Activated CD8-positive, alpha-beta memory T cell treated with anti-CD3 and anti-CD28 coated beads, Interleukin-2, amount 10 ng/mL, durations not matched to agents 7 days and 5 days (primary cell): ENCODE results near the gene ABCA10. TPM values are rescaled to one million over a fixed set of nuclear protein-coding genes. Genes with fewer than 3 reads are reported as not detected.

Experiments used
- ATAC-seq: fragments of 150-1000 bp; cut with Tn5 transposase; one replicate; pipeline ENCODE4 v1.10.0; 2021; ENCODE audit warnings: moderate library complexity
- CTCF ChIA-PET: fragments of 350-600 bp; sonication (Branson Sonifier 250); formaldehyde crosslinking; loops from one replicate; lab custom pipeline; 2021; ENCODE audit warnings: antibody characterized with exemption; lab: Charles Lee
- DNase-seq: peaks from one replicate; pipeline ENCODE4 v3.0.0-alpha.2; 2020
- H3K27ac Mint-ChIP-seq: one replicate; pipeline ENCODE4 v1.8.0; 2021; ENCODE audit warnings: mild to moderate bottlenecking, mixed read lengths
- H3K27me3 Mint-ChIP-seq: one replicate; pipeline ENCODE4 v1.8.0; 2021; ENCODE audit warnings: mixed read lengths
- H3K36me3 Mint-ChIP-seq: one replicate; pipeline ENCODE4 v1.8.0; 2021; ENCODE audit warnings: mild to moderate bottlenecking, mixed read lengths
- H3K4me1 Mint-ChIP-seq: one replicate; pipeline ENCODE4 v1.8.0; 2021; ENCODE audit warnings: mixed read lengths
- H3K4me3 Mint-ChIP-seq: one replicate; pipeline ENCODE4 v1.8.0; 2021; ENCODE audit warnings: mild to moderate bottlenecking, moderate library complexity, mixed read lengths
- H3K9me3 Mint-ChIP-seq: one replicate; pipeline ENCODE4 v1.8.0; 2022; ENCODE audit warnings: low read depth, mixed read lengths
- total RNA-seq, 2 experiments: library from RNA; stranded (reverse); gene quantifications; one replicate each; pipeline ENCODE4 v1.2.3, GENCODE V29; 2021

The ABCA10 gene
- total RNA-seq, 2 experiments from 2014 or later = 0.33 to 0.82 TPM

DNA sequence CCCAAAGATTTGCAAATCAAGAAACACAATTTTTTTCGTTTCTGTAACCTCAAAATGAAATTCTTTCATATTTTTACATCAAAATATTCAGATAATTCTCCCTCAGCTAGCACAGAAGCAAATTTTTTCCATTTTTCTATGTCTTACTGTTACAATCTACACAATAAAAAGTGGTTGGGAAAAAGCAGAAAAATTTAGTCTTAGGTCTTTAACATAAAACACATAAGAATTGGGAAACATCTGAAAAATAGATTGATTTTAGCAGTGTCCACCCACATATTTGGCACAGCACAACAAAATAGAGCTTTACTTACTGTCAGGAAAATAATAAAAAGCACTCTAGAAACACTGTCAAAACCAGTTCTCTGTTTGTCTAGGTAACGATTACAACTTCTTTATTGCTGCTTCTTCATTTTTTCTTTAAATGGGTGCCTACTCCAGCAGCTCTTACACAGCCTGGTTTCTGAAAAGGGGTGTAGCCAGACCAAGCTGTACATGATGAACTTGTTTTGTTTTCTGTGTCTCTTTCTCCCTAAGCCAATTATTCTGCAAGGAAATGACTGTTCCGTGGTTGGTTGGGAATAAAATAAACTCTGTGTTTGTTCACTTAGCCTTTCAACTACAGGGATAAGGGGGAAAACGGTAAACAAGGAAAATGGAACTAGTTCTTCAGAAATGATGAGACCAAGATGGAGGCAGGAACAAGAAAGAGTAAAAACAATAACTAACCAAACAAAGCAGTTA, 87.0 kb downstream of the ABCA10 start, which contains the start of gene ABCA6:
Gene ABCA6 (minus strand): TSS at position 465 of the 744 bp plus-strand sequence. CDS start 1,192 bp downstream, outside the sequence.
- CTCF ChIA-PET = no interaction called here
- no peak within 1 kb of the TSS for H3K4me3 Mint-ChIP-seq
- peaks cover 5% of the 10 kb centered on the region for H3K27me3 Mint-ChIP-seq
- no peak for ATAC-seq
- no peaks in the 10 kb centered on the region for H3K9me3 Mint-ChIP-seq
- no peaks in the 10 kb centered on the region for H3K4me1 Mint-ChIP-seq
- DNase-seq = no peak
- no peak within 1 kb of the TSS for H3K27ac Mint-ChIP-seq
- no peaks in the 10 kb centered on the region for H3K36me3 Mint-ChIP-seq

DNA sequence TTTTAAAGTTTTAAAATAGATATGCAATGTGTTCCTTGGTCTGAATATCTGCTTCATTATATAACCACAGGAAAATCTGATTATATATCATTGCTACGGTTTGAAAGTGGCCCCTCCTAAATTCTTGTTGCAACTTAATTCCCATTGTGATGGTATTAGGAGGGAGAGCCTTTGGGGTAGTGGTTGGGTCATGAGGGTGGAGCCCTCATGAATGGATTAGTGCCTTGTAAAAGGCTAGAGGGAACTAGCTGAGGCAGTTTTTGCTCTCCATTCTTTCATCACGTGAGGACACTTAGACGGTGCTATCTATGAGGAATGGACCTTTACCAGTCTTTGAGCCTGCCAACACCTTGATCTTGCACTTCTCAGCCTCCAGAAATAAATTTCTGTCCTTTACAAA, 94.5 kb downstream of the ABCA10 start:
- DNase-seq (no peak), ATAC-seq (no peak)
- no peaks in the 10 kb centered on the region for H3K36me3 Mint-ChIP-seq
- H3K27ac Mint-ChIP-seq = no peak overlapping the region
- CTCF ChIA-PET = no interaction called here
- H3K27me3 Mint-ChIP-seq = peaks cover 2% of the 10 kb centered on the region
- no peaks in the 10 kb centered on the region for H3K9me3 Mint-ChIP-seq
- no peaks in the 10 kb centered on the region for H3K4me1 Mint-ChIP-seq
- H3K4me3 Mint-ChIP-seq = no peak overlapping the region

DNA sequence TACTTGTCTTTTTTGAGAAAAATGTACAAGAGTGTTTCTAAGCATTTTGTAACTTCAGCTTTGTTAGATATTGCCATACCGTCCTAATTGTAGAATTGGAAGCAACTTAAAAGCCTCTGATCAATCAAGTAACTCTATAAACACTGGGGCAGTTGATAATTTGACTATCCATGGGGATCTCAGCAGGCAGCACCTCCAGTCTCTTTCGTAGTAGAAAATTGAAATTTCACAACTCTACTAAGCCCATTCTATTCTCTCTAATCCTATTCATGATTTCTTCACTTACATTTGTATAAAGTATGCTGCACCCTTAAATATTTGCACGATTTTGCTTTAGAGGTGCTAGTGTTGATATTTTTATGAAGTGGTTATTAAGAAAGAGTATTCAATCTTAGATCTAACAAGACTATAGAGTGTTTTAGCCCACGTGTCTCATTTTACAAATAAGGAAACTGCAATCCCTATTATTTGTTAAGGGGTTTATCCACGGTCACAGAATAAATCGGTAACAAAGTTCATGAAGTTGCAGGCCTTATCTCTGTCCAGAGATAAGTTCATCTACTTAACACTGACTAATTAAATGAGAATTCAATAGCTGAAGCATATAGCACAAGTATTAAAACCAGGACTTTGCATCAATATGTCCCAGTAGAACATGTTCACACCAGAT, 97.9 kb downstream of the ABCA10 start:
- Mint-ChIP-seq H3K27ac (no peak overlapping the region), H3K27me3 (peaks cover 4% of the 10 kb centered on the region), H3K36me3 (no peaks in the 10 kb centered on the region), H3K9me3 (no peaks in the 10 kb centered on the region), H3K4me3 (no peak overlapping the region), H3K4me1 (no peaks in the 10 kb centered on the region)
- DNase-seq (no peak), ATAC-seq (no peak)
- CTCF ChIA-PET = no interaction called here

DNA sequence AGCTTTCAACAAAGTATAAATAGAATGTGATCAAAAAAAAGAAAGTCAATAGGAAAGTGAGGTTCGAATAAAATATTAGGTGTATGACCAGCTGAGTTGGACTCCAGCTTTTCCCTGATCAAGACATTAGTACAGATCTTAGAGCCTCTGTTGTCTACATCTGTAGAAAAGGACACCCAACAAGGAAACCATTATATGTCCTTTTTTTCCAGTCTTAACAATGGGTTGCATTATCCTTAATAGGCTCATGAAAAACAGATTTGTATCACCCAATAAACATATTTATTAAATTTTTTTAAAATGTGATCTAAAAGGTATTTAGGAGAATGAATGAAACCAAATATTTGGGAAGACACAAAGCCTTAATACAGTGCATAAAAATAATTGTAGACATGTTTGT, 105.0 kb downstream of the ABCA10 start:
- H3K9me3 Mint-ChIP-seq = no peaks in the 10 kb centered on the region
- DNase-seq = no peak
- no peak overlapping the region for H3K4me3 Mint-ChIP-seq
- no peak overlapping the region for H3K27ac Mint-ChIP-seq
- ATAC-seq = no peak
- CTCF ChIA-PET = no interaction called here
- H3K4me1 Mint-ChIP-seq = no peaks in the 10 kb centered on the region
- no peaks in the 10 kb centered on the region for H3K27me3 Mint-ChIP-seq
- no peaks in the 10 kb centered on the region for H3K36me3 Mint-ChIP-seq

DNA sequence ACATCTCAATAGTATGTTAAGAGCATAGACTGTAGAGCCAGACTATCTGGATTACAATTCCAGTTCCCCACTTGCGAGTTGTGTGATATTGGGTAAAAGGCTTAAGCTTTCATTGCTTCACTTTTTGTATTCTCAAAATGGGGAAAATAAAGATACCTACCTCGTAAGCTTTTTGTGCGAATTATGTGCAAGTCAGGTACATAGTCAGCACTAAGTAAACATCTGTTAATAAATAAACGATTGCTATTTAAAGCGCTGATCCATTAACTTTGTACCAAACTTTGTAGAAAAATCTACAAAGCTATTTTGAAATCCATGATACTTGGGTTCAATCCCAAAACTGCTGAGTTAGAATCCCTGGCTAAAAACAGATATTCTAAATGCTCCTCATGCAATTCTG, 106.6 kb downstream of the ABCA10 start:
- Mint-ChIP-seq H3K36me3 (no peaks in the 10 kb centered on the region), H3K4me3 (no peak overlapping the region), H3K9me3 (no peaks in the 10 kb centered on the region), H3K4me1 (no peaks in the 10 kb centered on the region), H3K27ac (no peak overlapping the region), H3K27me3 (no peaks in the 10 kb centered on the region)
- ATAC-seq = no peak
- CTCF ChIA-PET = no interaction called here
- no peak for DNase-seq

DNA sequence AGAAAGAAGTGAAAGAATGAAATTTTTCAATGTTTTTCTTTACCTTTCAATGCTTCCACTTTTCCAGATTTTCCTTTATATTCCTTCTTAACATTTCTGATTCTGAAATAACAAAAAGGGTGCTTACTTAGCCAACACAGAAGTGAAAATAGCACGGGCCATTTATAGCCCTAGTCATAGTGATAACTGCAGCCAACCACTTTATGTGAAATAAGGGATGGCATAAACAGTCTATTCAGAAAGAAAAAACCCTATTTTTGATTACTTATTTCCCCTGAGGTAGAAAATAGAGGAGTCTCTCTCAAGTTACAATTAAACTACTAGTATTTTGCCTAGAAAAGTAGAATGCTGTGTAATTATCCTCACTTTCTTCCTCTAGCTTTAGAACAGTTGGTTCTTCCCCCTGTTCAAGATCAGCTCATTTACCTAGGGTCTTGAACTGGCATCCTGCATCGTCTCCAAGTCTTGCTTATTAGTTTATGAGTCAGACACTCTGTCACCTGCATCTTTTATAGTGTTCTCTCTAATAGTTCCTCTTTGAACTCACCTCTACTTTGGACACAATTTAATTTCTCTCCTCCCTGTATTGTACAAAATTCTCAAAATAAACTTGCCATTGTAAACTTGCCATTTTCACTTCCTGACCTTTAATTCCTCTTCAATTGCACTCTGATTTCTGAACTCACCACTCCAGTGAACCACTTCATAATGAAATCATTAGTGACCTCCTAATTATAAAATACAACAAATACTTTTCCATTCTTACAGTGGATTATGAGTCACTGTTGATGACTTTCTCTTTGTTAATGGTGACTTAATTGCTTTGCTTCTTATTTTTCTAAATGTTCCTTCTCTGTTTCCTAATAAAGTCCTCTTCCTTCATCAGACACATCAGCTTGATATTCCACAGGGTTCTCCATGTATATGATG, 110.5 kb downstream of the ABCA10 start:
- no peak overlapping the region for H3K4me3 Mint-ChIP-seq
- no peak for ATAC-seq
- H3K27ac Mint-ChIP-seq = no peak overlapping the region
- no peak for DNase-seq
- no peaks in the 10 kb centered on the region for H3K4me1 Mint-ChIP-seq
- H3K9me3 Mint-ChIP-seq = no peaks in the 10 kb centered on the region
- H3K27me3 Mint-ChIP-seq = no peaks in the 10 kb centered on the region
- CTCF ChIA-PET = no interaction called here
- no peaks in the 10 kb centered on the region for H3K36me3 Mint-ChIP-seq

DNA sequence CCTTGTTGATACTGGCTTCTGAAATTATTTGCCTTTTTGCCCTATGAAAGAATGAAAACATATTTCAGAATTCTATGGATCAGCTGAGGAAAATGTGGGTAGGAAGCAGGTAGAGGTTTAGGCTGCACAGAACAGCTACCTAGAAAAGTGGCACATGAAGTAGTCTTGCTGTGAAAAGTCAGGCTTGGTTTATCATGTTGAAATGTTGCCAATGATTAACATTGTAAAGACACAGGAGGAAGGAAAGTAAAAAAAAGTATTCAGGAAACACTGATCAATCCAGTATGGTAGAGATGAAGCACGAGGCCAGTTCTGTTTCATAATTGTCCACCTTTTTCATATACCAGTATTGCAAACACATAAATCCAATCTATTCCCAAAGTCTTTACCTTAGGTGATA, 116.8 kb downstream of the ABCA10 start:
- DNase-seq (no peak), ATAC-seq (no peak)
- no peak overlapping the region for H3K4me3 Mint-ChIP-seq
- no peaks in the 10 kb centered on the region for H3K36me3 Mint-ChIP-seq
- no peaks in the 10 kb centered on the region for H3K9me3 Mint-ChIP-seq
- H3K4me1 Mint-ChIP-seq = no peaks in the 10 kb centered on the region
- CTCF ChIA-PET = no interaction called here
- H3K27me3 Mint-ChIP-seq = no peaks in the 10 kb centered on the region
- no peak overlapping the region for H3K27ac Mint-ChIP-seq

DNA sequence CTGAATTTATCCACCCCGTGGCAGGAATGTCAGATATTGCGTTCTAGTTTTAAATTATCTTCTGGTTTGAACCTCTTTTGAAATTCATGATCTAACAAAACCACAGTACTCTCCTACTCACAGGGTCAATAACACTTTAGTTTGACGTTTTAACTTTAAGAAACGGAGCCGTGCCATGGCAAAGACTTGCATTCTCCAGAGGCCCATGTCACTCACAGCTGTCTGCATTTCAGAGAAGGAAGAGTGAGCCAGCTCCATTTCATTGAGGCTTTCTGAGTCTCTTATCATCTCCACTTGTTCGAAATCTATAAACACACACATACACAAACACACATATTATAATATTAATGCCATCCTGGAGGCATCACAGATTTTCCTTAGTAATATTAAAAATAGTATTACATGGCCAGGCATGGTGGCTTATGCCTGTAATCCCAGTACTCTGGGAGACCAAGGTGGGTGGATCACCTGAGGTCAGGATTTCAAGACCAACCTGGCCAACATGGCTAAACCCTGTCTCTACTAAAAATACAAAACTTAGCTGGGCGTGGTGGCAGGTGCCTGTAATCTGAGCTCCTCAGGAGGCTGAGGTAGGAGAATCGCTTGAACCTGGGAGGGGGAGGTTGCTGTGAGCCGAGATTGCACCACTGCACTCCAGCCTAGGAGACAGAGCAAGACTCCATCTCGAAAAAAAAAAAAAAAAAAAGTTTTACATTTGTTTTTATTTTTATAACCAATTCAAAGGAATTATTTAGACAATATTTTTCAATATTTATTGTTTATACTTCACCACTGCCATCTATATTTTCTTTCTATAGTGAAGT, 122.5 kb downstream of the ABCA10 start:
- Mint-ChIP-seq H3K27me3 (no peaks in the 10 kb centered on the region), H3K36me3 (no peaks in the 10 kb centered on the region), H3K27ac (no peak overlapping the region), H3K4me3 (no peak overlapping the region), H3K4me1 (no peaks in the 10 kb centered on the region), H3K9me3 (no peaks in the 10 kb centered on the region)
- DNase-seq = no peak
- no peak for ATAC-seq
- CTCF ChIA-PET = no interaction called here

DNA sequence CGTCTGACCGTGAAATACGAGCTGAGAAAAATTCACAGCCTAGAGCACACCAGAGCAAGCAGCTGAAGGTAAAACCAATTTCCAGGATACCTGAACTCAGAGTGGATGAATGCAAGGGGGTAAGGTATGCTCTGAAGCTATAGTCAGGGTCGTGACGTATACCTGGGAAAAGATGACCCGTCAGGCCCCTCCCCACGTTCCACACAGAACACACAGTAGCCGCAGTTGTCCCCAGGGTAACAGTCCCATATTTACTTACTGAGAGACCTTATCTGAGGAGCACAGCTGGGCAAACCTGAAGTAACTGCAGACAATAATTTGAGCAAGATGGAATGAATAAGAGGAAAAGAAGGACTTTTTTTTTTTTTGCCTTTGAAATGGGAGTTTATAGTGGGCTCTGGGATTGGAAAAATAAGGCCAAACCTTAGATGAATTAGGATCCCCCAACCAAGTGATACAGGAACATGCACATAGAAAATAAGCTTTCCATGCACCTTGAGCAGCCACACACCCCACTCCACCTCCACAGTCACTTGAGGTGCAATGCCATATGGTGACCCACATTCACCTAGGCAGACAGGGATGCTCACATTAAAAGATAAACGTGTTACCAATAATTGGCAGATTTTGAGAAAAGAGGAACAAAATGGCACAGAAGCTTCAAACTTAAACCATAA, 124.9 kb downstream of the ABCA10 start:
- H3K27me3 Mint-ChIP-seq = no peaks in the 10 kb centered on the region

DNA sequence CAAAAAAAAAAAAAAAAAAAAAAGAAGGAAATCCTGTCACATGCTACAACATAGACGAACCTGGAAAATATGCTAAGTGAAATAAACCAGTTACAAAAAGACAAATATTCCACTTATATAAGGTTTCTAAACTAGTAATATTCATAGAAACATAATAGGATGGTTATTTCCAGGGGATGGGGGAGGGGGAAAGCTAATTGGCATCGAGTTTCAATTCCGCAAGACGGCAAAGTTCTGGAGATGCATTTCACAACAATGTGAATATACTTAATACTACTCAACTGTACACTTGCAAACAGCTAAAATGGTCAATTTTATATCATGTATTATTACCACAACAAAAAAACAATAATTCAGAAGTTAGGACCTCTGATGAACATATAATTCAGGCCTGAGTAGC, 130.0 kb downstream of the ABCA10 start:
- H3K27ac Mint-ChIP-seq = no peak overlapping the region
- DNase-seq (no peak), ATAC-seq (no peak)
- CTCF ChIA-PET = interaction anchor here (1.1 kb wide), 1 partner anchor 8 kb away, joined by 3 read pairs; no protein-coding TSS in a partner anchor
- no peaks in the 10 kb centered on the region for H3K9me3 Mint-ChIP-seq
- H3K4me1 Mint-ChIP-seq = no peaks in the 10 kb centered on the region
- H3K36me3 Mint-ChIP-seq = no peaks in the 10 kb centered on the region
- H3K27me3 Mint-ChIP-seq = peaks cover 4% of the 10 kb centered on the region
- no peak overlapping the region for H3K4me3 Mint-ChIP-seq

More for the DNA sequence above, 124.9 kb downstream of the ABCA10 start:
- CTCF ChIA-PET = interaction anchor here (1.1 to 2.6 kb wide), 3 partner anchors 13 to 19 kb away, joined by 3 to 6 read pairs (median 4); no protein-coding TSS in a partner anchor
- ATAC-seq (no peak), DNase-seq (no peak)
- Mint-ChIP-seq H3K36me3 (no peaks in the 10 kb centered on the region), H3K4me1 (no peaks in the 10 kb centered on the region), H3K9me3 (no peaks in the 10 kb centered on the region), H3K4me3 (no peak overlapping the region), H3K27ac (no peak overlapping the region)
